ENCODE data around the gene SQOR.

- TF ChIP-seq CBX2 (IDR thresholded peaks at IDR 0.05; ENCODE audit: borderline replicate concordance, low read depth) (no peak), REST (IDR thresholded peaks at IDR 0.05) (no peak), RAD21 (conservative IDR thresholded peaks at IDR 0.05 in 1 of 2, IDR thresholded peaks at IDR 0.05 in 1 of 2) (no peak)
Measured at GRCh38 chr15:45664451-45664850, 29.6 kb downstream of the SQOR start.
